ENCODE measurements around the gene ZFPM1. TPM values are rescaled to one million over a fixed set of nuclear protein-coding genes. Genes with fewer than 3 reads are reported as not detected.

Gene ZFPM1
- polyA plus RNA-seq, 1 of the 3 experiments (the other 2 are of a cell fraction) = 1.2 TPM

DNA sequence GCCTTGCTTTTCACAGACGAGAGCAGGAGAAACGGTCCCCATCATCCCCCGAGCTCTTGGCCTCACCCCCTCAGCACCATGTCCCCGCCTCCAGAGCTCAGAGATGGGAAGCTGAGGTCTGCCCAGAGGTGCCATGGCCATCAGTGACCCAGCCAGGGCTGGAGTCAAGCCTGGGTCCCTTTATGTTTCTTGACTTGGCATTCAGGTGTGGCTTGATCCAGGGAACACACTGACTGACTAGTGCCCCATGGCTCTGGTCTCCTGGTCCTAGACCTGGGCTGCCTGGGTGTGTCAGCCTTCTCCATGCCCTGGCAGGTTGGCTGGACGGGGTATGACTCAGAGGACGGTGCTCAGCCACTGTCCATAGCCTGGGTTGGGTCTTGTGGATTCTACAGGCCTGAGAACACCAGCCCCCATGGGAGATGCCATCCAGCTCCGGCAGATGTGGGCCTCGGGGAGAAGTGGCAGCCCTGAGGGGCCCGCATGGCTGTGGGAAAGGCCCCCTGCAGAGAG, 54.2 kb downstream of the ZFPM1 start:
- Histone ChIP-seq H4K20me1 (ENCODE audit: insufficient read depth) (0 out of 2 replicates have a peak, but pooled peaks cover 7% of the 10 kb centered on the region), H3K27me3 (ENCODE audit: insufficient read depth) (no peaks in the 10 kb centered on the region), H3K4me2 (no peak overlapping the region), H3K4me3 (ENCODE audit: low read depth in 2 of 2, low read length in 1 of 2) (no peak overlapping the region), H3K4me1 (ENCODE audit: control insufficient read depth in 1 of 2, insufficient read depth in 2 of 2, low read depth in 1 of 2, low read length in 1 of 2) (peaks cover 0 to 60% of the 10 kb centered on the region in 2 experiments; a peak in 1 of 4 replicates), H3K79me2 (ENCODE audit: insufficient read depth) (no peaks in the 10 kb centered on the region), H3K9ac (no peak overlapping the region), H3F3A (replicated peaks; ENCODE audit: insufficient read depth) (no peaks in the 10 kb centered on the region), H3K27ac (ENCODE audit: low read depth in 2 of 2, low read length in 1 of 2) (no peak overlapping the region; a peak in 1 of 4 replicates), H3K9me2 (no peaks in the 10 kb centered on the region), H3K9me3 (no peaks in the 10 kb centered on the region), H2AFZ (ENCODE audit: low read depth) (no peak overlapping the region), H3K36me3 (replicated peaks in 1 of 2; ENCODE audit: control insufficient read depth in 1 of 2, insufficient read depth in 2 of 2, low read length in 1 of 2) (no peaks in the 10 kb centered on the region)
- WGBS (ENCODE audit: low lambda C conversion rate) = 90% methylated on average over 2 of the region's 9 CpGs
- ChIA-PET CTCF (interaction anchor here (1.1 to 3.4 kb wide), 3 partner anchors 19 to 66 kb away, joined by 3 to 29 read pairs (median 3); no protein-coding TSS in a partner anchor), POLR2A (no interaction called here)
- TF ChIP-seq, protein P1, sequence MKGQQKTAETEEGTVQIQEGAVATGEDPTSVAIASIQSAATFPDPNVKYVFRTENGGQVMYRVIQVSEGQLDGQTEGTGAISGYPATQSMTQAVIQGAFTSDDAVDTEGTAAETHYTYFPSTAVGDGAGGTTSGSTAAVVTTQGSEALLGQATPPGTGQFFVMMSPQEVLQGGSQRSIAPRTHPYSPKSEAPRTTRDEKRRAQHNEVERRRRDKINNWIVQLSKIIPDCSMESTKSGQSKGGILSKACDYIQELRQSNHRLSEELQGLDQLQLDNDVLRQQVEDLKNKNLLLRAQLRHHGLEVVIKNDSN (IDR thresholded peaks at IDR 0.05; ENCODE audit: borderline replicate concordance, low read depth) = no peak
- TF ChIP-seq, protein P2, sequence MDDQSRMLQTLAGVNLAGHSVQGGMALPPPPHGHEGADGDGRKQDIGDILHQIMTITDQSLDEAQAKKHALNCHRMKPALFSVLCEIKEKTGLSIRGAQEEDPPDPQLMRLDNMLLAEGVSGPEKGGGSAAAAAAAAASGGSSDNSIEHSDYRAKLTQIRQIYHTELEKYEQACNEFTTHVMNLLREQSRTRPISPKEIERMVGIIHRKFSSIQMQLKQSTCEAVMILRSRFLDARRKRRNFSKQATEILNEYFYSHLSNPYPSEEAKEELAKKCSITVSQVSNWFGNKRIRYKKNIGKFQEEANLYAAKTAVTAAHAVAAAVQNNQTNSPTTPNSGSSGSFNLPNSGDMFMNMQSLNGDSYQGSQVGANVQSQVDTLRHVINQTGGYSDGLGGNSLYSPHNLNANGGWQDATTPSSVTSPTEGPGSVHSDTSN (IDR thresholded peaks at IDR 0.05) = no peak
- TF ChIP-seq TCF12 (IDR thresholded peaks at IDR 0.05) = no peak
- TF ChIP-seq TEAD4 (IDR thresholded peaks at IDR 0.05; ENCODE audit: borderline replicate concordance, insufficient read depth) = no peak
- TF ChIP-seq GABPA (IDR thresholded peaks at IDR 0.05; ENCODE audit: low read depth) = no peak
- TF ChIP-seq, protein P3, sequence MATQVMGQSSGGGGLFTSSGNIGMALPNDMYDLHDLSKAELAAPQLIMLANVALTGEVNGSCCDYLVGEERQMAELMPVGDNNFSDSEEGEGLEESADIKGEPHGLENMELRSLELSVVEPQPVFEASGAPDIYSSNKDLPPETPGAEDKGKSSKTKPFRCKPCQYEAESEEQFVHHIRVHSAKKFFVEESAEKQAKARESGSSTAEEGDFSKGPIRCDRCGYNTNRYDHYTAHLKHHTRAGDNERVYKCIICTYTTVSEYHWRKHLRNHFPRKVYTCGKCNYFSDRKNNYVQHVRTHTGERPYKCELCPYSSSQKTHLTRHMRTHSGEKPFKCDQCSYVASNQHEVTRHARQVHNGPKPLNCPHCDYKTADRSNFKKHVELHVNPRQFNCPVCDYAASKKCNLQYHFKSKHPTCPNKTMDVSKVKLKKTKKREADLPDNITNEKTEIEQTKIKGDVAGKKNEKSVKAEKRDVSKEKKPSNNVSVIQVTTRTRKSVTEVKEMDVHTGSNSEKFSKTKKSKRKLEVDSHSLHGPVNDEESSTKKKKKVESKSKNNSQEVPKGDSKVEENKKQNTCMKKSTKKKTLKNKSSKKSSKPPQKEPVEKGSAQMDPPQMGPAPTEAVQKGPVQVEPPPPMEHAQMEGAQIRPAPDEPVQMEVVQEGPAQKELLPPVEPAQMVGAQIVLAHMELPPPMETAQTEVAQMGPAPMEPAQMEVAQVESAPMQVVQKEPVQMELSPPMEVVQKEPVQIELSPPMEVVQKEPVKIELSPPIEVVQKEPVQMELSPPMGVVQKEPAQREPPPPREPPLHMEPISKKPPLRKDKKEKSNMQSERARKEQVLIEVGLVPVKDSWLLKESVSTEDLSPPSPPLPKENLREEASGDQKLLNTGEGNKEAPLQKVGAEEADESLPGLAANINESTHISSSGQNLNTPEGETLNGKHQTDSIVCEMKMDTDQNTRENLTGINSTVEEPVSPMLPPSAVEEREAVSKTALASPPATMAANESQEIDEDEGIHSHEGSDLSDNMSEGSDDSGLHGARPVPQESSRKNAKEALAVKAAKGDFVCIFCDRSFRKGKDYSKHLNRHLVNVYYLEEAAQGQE (IDR thresholded peaks at IDR 0.05; ENCODE audit: low read depth, low read length) = no peak
- TF ChIP-seq CHD2 (IDR thresholded peaks at IDR 0.05; ENCODE audit: low read length, partially characterized antibody) = no peak
- no peak for TF ChIP-seq TAF1 (IDR thresholded peaks at IDR 0.05; ENCODE audit: borderline replicate concordance, low read depth, low read length)
- TF ChIP-seq RAD21 (IDR thresholded peaks at IDR 0.05; ENCODE audit: low read length) = no peak
- no peak for TF ChIP-seq POLR2AphosphoS5 (IDR thresholded peaks at IDR 0.05; ENCODE audit: low read depth, low read length)
- no peak for TF ChIP-seq GATA2 (CRISPR knock-in tag; IDR thresholded peaks at IDR 0.05)
- no peak for DNase-seq

DNA sequence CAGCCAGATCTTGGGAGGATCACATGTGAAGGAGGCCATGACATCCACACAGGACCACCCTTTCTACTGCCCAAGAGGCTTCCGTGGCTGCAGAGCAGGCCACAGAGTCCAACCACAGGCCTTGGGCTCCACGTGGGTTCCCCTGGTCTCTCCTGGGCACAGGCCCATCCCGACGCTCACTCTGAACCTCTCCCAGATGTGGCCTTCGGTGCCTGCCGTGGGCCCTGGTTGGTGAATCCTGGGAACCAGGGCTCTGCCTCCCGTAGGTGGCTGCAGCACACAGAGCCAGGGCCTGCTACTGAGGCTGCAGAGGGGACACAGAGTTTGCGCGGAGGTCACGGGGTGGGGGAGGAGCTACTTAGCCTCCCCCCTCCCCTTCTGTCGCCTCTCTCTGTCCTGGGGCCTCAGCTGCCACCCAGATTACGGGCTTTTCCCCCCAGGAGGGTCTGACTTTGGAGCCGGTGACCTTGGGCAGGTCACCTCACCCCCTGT, 55.3 kb downstream of the ZFPM1 start:
- Histone ChIP-seq H4K20me1 (ENCODE audit: insufficient read depth) (0 out of 2 replicates have a peak, but pooled peaks cover 7% of the 10 kb centered on the region), H3K27me3 (ENCODE audit: insufficient read depth) (no peaks in the 10 kb centered on the region), H3K79me2 (ENCODE audit: insufficient read depth) (no peaks in the 10 kb centered on the region), H3K27ac (ENCODE audit: low read depth in 2 of 2, low read length in 1 of 2) (no peak overlapping the region), H3K4me1 (ENCODE audit: control insufficient read depth in 1 of 2, insufficient read depth in 2 of 2, low read depth in 1 of 2, low read length in 1 of 2) (peaks cover 0 to 69% of the 10 kb centered on the region in 2 experiments; a peak in 1 of 4 replicates), H3K36me3 (replicated peaks in 1 of 2; ENCODE audit: control insufficient read depth in 1 of 2, insufficient read depth in 2 of 2, low read length in 1 of 2) (no peaks in the 10 kb centered on the region), H3K4me2 (no peak overlapping the region), H3F3A (replicated peaks; ENCODE audit: insufficient read depth) (no peaks in the 10 kb centered on the region), H3K9me3 (no peaks in the 10 kb centered on the region), H3K4me3 (ENCODE audit: low read depth in 2 of 2, low read length in 1 of 2) (no peak overlapping the region), H2AFZ (ENCODE audit: low read depth) (no peak overlapping the region), H3K9ac (no peak overlapping the region), H3K9me2 (no peaks in the 10 kb centered on the region)
- POLR2A ChIA-PET = no interaction called here
- TF ChIP-seq TEAD4 (IDR thresholded peaks at IDR 0.05; ENCODE audit: borderline replicate concordance, insufficient read depth) (no peak), MXI1 (IDR thresholded peaks at IDR 0.05; ENCODE audit: low read depth, low read length) (no peak), RAD21 (IDR thresholded peaks at IDR 0.05; ENCODE audit: low read length) (no peak), POLR2AphosphoS5 (IDR thresholded peaks at IDR 0.05; ENCODE audit: low read depth, low read length) (no peak), CHD2 (IDR thresholded peaks at IDR 0.05; ENCODE audit: low read length, partially characterized antibody) (no peak), GATA2 (CRISPR knock-in tag; IDR thresholded peaks at IDR 0.05) (no peak), SMC3 (IDR thresholded peaks at IDR 0.05; ENCODE audit: low read depth, low read length) (no peak), EZH2phosphoT487 (IDR thresholded peaks at IDR 0.05; ENCODE audit: borderline replicate concordance, low read depth) (no peak), ELF1 (IDR thresholded peaks at IDR 0.05) (no peak)
- WGBS (ENCODE audit: low lambda C conversion rate) = 93% methylated on average over 5 of the region's 13 CpGs
- CTCF ChIA-PET = interaction anchor here (0.7 to 1.8 kb wide), 2 partner anchors 8 to 229 kb away, joined by 3 read pairs; no protein-coding TSS in a partner anchor
- DNase-seq = no peak

Data from SK-N-SH (cell line).